ENCODE data around the gene MKNK2.
"Not testable (repeated sequence)": the region's sequence is repeated elsewhere in the genome, so short reads cannot be mapped to it uniquely, and the experiment has no call there.

Gene MKNK2

GRCh38 chr19:2050991-2051772 lies at the start of gene MKNK2:
Gene MKNK2, minus strand, starts transcription at chr19:2051244. Its CDS starts 393 bp downstream, at chr19:2050851.
- DNase-seq = peak; percentile 86

DNA sequence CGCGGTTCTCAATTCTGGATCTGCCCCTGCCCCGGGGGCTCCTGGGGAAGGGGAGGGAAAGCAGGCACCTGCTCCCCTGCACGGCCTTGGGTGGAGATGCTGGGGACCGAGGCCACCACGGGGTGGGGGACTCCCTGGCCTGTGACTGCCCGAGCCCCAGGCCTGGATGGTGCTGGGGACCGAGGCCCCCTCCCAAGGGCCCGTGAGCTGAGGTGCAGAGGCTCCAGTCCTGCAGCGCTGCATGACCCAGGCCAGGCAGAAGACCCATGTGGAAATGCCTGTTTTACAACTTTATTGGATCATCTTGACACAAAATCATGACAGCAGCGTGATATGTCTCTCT lies 49.6 kb upstream of the MKNK2 start:
- DNase-seq = no peak

GRCh38 chr19:2099937-2100718 lies 49.1 kb upstream of the MKNK2 start:
- DNase-seq = no peak

DNA sequence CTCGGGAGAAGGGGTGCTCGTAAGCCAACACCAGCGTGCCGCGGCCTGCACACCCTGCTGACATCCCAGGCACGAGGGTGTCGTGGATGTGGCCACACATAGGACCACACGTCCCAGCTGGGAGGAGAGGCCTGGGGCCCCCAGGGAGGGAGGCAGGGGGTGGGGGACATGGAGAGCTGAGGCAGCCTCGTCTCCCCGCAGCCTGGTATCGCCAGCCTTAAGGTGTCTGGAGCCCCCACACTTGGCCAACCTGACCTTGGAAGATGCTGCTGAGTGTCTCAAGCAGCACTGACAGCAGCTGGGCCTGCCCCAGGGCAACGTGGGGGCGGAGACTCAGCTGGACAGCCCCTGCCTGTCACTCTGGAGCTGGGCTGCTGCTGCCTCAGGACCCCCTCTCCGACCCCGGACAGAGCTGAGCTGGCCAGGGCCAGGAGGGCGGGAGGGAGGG lies 48.0 kb upstream of the MKNK2 start:
- DNase-seq = no peak

GRCh38 chr19:2097886-2098327 lies 46.9 kb upstream of the MKNK2 start:
- no peak for DNase-seq

DNA sequence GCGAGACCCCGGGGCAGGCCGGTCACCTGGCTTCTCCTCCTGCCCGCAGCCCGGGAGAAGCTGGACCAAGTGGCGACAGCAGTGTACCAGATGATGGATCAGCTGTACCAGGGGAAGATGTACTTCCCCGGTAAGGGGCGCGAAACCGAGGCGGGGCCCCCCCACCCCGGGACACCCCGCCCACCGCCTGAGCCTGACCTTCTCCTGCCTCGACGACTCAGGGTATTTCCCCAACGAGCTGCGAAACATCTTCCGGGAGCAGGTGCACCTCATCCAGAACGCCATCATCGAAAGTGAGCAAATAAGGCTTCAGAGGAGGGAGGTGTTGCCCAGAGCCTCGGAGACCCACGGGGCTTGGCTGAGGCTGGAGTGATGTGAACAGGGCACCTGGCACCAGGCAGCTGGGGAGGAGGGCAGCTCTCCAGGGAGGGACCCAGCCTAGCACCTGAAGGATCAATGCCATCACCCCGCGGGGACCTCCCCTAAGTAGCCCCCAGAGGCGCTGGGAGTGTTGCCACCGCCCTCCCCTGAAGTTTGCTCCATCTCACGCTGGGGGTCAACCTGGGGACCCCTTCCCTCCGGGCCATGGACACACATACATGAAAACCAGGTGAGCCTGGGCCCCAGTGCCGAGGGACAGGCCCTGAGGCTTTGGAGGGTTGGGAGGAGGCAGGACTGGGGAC lies 46.3 kb upstream of the MKNK2 start:
- DNase-seq = no peak

DNA sequence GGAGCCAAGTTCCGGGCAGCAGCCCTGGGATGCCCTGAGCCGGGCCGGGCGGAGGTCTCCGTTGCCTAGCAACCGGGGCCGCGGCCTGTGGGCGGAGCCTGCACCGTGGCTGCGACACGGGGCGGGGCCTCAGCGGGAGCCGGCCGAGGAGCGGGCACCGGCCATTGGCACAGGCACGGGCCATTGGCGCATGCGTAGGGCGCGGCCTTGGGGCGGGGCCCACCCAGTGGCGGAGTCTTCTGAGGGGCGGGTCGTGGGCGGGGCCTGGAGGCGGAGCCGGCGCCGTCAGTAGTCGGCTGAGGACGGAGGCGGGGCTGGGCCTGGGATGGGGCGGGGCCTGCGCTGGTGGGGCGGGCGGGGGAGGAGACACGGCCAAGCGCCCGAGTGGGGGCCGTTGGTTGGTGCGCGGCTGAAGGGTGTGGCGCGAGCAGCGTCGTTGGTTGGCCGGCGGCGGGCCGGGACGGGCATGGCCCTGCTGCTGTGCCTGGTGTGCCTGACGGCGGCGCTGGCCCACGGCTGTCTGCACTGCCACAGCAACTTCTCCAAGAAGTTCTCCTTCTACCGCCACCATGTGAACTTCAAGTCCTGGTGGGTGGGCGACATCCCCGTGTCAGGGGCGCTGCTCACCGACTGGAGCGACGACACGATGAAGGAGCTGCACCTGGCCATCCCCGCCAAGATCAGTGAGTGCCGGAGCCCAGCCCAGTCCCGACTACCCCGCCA lies 45.6 kb upstream of the MKNK2 start, which contains the start of gene IZUMO4:
TSS of gene IZUMO4 (plus strand) at position 436 of the 723 bp plus-strand sequence. CDS start at position 467, 31 bp downstream.
- DNase-seq = peak; percentile 96

DNA sequence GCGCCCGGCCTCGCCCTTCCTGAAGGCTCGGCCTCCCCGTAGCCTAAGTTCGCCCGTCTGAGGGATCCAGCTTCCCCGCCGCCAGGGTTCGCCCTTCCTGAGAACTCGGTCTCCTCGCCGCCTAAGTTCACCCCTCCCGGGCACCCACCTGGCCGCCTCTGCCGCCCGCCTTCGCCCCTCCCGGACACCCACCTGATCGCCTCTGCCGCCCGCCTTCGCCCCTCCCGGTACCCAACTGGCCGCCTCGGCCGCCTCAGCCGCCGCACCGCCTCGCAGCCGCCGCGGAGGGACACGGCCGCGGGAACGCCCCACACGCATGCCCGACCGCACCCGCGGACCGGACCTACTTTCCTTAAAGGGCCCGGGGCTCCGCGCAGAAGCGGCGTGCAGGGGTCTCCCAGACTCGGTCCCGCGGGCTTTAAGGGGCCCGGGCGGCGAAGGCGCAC lies 45.0 kb upstream of the MKNK2 start, which contains the start of gene MOB3A:
TSS of gene MOB3A (minus strand) at position 293 of the 446 bp plus-strand sequence. CDS start 17,766 bp downstream, outside the sequence.
- peak; percentile 91 for DNase-seq

GRCh38 chr19:2091926-2092525 lies 41.0 kb upstream of the MKNK2 start:
- DNase-seq = not testable (repeated sequence)

DNA sequence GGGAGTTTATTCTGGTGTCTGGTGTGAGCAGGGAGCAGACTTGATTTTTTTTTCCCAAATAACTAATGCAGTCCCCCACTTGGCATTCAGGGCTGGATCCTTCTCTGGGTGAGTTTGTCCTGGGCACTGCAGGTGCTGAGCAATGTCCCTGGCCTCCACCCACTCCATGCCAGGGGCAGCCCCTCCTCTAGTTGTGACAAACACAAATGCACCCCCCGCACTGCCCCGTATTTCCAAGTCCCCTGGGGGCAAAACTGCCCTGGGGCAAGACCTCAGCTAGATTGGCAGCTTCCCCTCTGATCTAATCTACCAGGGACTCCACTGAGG lies 38.6 kb upstream of the MKNK2 start:
- DNase-seq = no peak

- peak; percentile 68 for DNase-seq
Observed at GRCh38 chr19:2089001-2089711, 38.1 kb upstream of the MKNK2 start.

DNA sequence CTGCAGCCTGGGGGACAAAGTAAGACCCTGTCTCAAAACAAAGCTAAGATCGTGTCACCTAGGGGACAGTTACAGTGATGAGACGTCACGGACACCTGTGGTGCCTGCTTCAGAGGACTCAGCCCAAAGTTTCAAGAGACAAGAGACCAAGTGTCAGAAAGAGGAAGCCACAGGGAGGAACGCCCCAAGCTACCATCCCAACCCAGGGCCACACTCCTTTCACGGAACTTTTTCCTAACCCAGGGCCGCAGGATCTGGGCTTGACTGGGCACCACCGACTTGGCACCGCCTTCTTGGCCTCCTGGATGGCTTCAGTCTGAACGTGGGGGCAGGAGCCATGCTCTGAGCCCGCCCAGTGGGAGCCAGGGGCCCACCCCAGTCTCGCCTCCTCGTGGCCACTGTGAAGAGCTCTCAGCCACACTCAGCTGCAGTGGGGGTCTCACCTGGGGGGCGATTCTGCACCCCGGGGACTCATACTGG lies 36.6 kb upstream of the MKNK2 start:
- DNase-seq = no peak

GRCh38 chr19:2086695-2087620 lies 35.9 kb upstream of the MKNK2 start:
- DNase-seq = not testable (repeated sequence)

GRCh38 chr19:2084993-2085720 lies 34.1 kb upstream of the MKNK2 start:
- peak; percentile 58 for DNase-seq

DNA sequence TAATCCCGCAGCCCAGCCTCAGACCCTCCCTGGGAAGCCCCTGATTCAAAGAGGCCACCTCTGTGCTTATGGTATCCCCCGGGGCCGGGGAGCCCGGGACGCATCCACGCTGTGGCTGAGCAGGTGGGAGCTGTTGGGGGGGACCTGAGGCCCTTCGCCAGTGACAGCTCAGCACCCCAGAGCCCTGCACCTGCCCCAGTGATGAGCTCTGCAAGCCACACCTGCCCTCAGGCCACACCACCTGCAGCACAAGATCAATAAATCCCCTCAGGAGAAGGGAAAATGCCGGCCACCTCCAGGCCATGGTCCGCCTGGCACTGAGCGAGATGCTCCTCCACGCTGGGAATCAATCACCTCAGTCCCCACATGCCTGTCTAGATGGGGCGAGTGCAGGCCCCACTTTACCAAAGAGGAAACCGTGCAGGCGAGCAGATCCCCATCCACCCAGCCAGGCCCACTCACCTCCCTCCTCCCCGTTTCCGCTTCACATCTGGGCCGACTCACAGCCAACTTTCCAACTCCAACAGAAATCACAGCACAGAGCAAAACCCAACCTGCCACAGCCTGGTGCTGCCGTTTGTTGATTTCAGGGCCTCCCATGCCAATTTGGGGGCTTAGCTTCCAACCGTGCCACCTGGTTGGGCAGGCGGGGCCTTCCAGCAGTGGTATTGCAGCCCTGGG lies 32.3 kb upstream of the MKNK2 start:
- no peak for DNase-seq

- DNase-seq = no peak
Observed at GRCh38 chr19:2081873-2082810, 31.1 kb upstream of the MKNK2 start.

DNA sequence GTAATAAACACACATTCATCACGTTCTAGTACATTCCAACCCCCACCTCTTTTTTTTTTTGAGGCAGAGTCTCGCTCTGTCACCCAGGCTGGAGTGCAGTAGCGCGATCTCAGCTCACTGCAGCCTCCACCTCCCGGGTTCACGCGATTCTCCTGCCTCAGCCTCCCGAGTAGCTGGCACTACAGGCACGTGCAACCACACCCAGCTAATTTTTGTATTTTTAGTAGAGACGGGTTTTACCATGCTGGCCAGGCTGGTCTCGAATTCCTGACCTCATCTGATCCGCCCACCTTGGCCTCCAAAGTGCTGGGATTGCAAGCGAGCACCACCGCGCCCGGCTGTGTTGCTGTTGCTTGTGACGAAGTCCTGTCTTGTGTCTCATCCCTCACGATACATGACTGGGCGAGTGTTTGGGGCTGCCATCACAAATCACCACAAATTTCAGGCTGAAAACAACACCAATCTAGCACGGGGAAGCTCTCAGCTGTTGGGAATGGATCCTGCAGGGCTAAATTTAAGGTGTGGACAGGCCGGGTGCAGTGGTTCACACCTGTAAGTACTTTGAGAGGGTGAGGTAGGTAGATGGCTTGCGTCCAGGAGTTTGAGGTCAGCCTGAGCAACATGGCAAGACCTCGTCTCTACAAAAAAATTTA lies 29.4 kb upstream of the MKNK2 start:
- no peak for DNase-seq

Data from EL (cell line).